Epithelial cell of esophagus (primary cell): ENCODE data around the gene TDRD5.

ENCODE experiments used
- DNase-seq: peaks from one replicate; pipeline ENCODE4 v3.0.0; 2010; ENCODE audit warnings: low read depth
- H3K4me3 ChIP-seq: 2 replicates; pipeline ENCODE4 v1.5.1; 2011; ENCODE audit warnings: mild to moderate bottlenecking, low read length, control low read depth
- CTCF ChIP-seq: IDR thresholded peaks from 2 replicates; pipeline ENCODE4 v1.5.1; 2011; ENCODE audit warnings: low read depth, mild to moderate bottlenecking, low read length, control low read depth, inconsistent platforms; ENCODE audit not compliant: insufficient read depth; ENCODE audit errors: missing control alignments

Gene TDRD5

GRCh38 chr1:179586107-179586823 lies 5.4 kb upstream of the TDRD5 start:
- DNase-seq: peak; percentile 29
- TF ChIP-seq CTCF: peak; percentile 20
- H3K4me3 ChIP-seq: no peak overlapping the region

GRCh38 chr1:179587336-179587735 lies 4.3 kb upstream of the TDRD5 start:
- no peak for DNase-seq
- H3K4me3 ChIP-seq: no peak overlapping the region
- TF ChIP-seq CTCF: no peak

GRCh38 chr1:179588425-179589024 lies 3.1 kb upstream of the TDRD5 start:
- DNase-seq: no peak
- H3K4me3 ChIP-seq: no peak overlapping the region
- TF ChIP-seq CTCF: no peak

GRCh38 chr1:179589509-179589908 lies 2.1 kb upstream of the TDRD5 start:
- no peak for DNase-seq
- no peak overlapping the region for H3K4me3 ChIP-seq
- TF ChIP-seq CTCF: no peak

GRCh38 chr1:179590671-179591070 lies 961 bp upstream of the TDRD5 start:
- no peak for DNase-seq
- no peak overlapping the region for H3K4me3 ChIP-seq
- no peak for TF ChIP-seq CTCF

- no peak overlapping the region for H3K4me3 ChIP-seq
- no peak for TF ChIP-seq CTCF
- no peak for DNase-seq
Observed at GRCh38 chr1:179591253-179591591, 410 bp upstream of the TDRD5 start.

- no peak for TF ChIP-seq CTCF
- H3K4me3 ChIP-seq: no peak overlapping the region
- no peak for DNase-seq
Observed at GRCh38 chr1:179598631-179599030, 7.0 kb downstream of the TDRD5 start.
